Measurements from ENCODE around the gene ST8SIA4. TPM values are rescaled to one million over a fixed set of nuclear protein-coding genes. Genes with fewer than 3 reads are reported as not detected.
A peak's percentile ranks its signal among the peaks of the same experiment; 100 is the strongest.

The ST8SIA4 gene
- total and polyA plus RNA-seq, 2 donors from 2014 or later: 0.69 to 11.6 TPM

GRCh38 chr5:100780376-100780870 is 122.7 kb downstream of the ST8SIA4 start:
- Histone ChIP-seq H3K9me3 (ENCODE audit: control insufficient read depth in 2 of 3, insufficient read depth in 1 of 3, low read length in 3 of 3) (no peaks in the 10 kb centered on the region), H3K4me1 (ENCODE audit: control insufficient read depth in 2 of 3, insufficient read depth in 2 of 3, low read depth in 1 of 3, low read length in 3 of 3) (no peaks in the 10 kb centered on the region), H3K27ac (ENCODE audit: low read depth in 2 of 2, low read length in 2 of 2) (no peak overlapping the region), H3K4me3 (ENCODE audit: low read length in 3 of 3) (no peak overlapping the region), H3K27me3 (ENCODE audit: control insufficient read depth, insufficient read depth, low read length) (no peaks in the 10 kb centered on the region), H3K9ac (ENCODE audit: low read length in 3 of 3) (no peak overlapping the region), H3K36me3 (ENCODE audit: control insufficient read depth in 2 of 3, insufficient read depth in 3 of 3, low read length in 3 of 3) (no peaks in the 10 kb centered on the region)
- TF ChIP-seq CTCF (IDR thresholded peaks at IDR 0.05; ENCODE audit: borderline replicate concordance, extremely low read depth, insufficient read depth): no peak
- intact Hi-C loops (cut with DNase I): no loop called here
- DNase-seq (no peak), FAIRE-seq (no peak)

DNA sequence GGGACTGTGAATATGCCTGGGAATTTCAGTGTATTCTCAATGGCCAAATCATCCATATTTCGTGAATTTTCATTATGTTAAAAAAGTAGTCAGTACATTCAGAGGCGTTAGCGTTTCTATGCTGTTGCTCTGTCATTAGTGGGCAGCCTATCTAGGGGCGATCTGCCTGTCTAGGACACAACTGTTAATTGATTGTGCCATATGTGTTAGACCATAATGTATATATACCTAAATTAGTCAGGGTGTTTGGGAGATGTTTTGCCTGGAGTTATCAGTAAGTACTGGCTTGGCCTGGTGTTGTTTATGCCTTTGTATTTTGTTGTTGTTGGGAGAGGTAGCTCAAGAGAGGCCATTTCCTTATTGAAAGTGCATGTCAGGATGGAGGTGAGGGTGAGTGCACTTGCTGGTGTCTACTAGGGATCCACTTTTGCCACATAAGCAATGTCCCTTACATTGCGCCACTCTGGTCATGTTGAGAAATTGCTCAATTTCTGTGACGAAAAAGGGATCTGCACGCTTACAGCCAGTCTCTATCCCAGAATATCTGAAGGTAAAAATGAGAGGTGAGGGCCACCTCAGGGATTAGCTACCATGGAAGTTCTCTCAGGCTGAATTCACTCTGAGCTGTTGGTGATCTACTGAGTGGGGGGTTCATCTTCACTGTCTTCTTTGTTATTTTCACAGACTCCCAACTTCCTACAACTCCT is 123.3 kb downstream of the ST8SIA4 start:
- no peak overlapping the region for H3K27ac ChIP-seq (ENCODE audit: low read depth in 2 of 2, low read length in 2 of 2)
- TF ChIP-seq CTCF (IDR thresholded peaks at IDR 0.05; ENCODE audit: borderline replicate concordance, extremely low read depth, insufficient read depth): no peak
- no peaks in the 10 kb centered on the region for H3K27me3 ChIP-seq (ENCODE audit: control insufficient read depth, insufficient read depth, low read length)
- H3K9ac ChIP-seq (ENCODE audit: low read length in 3 of 3): no peak overlapping the region
- no peaks in the 10 kb centered on the region for H3K9me3 ChIP-seq (ENCODE audit: control insufficient read depth in 2 of 3, insufficient read depth in 1 of 3, low read length in 3 of 3)
- DNase-seq (no peak), FAIRE-seq (no peak)
- no peak overlapping the region for H3K4me3 ChIP-seq (ENCODE audit: low read length in 3 of 3)
- intact Hi-C loops (cut with DNase I): no loop called here
- H3K4me1 ChIP-seq (ENCODE audit: control insufficient read depth in 2 of 3, insufficient read depth in 2 of 3, low read depth in 1 of 3, low read length in 3 of 3): no peaks in the 10 kb centered on the region
- H3K36me3 ChIP-seq (ENCODE audit: control insufficient read depth in 2 of 3, insufficient read depth in 3 of 3, low read length in 3 of 3): no peaks in the 10 kb centered on the region

DNA sequence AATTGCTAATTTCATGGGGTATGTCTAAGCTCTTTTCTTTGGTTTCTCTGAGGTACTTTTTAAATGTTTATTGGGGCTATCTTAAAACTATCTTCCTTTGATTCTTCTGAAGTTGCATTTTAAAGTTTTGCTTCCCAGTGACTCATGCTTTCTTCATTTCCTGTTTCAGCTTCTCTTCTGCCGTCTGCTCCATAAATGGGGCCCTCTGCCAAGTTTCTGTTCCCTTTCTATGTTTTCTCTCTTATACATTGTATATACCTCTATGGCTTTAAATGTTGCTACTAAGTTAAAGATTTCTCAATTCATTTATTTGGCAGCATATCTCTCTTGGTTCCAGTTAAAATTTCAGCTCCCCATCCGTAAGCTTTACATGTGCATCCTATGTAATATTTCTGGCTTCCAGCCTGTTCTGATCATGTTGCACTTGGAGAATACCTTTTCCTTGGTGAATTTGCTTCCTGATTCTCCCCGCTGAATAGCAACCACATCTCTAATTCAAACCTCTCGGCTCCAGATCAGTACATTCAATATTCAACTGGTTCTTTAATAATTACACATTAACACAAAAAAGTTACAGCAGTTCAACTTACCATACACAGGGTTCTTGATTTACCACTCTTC is 125.3 kb downstream of the ST8SIA4 start:
- Histone ChIP-seq H3K4me1 (ENCODE audit: control insufficient read depth in 2 of 3, insufficient read depth in 2 of 3, low read depth in 1 of 3, low read length in 3 of 3) (no peaks in the 10 kb centered on the region), H3K36me3 (ENCODE audit: control insufficient read depth in 2 of 3, insufficient read depth in 3 of 3, low read length in 3 of 3) (no peaks in the 10 kb centered on the region), H3K27ac (ENCODE audit: low read depth in 2 of 2, low read length in 2 of 2) (no peak overlapping the region), H3K9me3 (ENCODE audit: control insufficient read depth in 2 of 3, insufficient read depth in 1 of 3, low read length in 3 of 3) (no peaks in the 10 kb centered on the region), H3K9ac (ENCODE audit: low read length in 3 of 3) (no peak overlapping the region), H3K27me3 (ENCODE audit: control insufficient read depth, insufficient read depth, low read length) (no peaks in the 10 kb centered on the region), H3K4me3 (ENCODE audit: low read length in 3 of 3) (no peak overlapping the region)
- peak in 1 of 5 donors; percentile 29 for DNase-seq
- no peak for TF ChIP-seq CTCF (IDR thresholded peaks at IDR 0.05; ENCODE audit: borderline replicate concordance, extremely low read depth, insufficient read depth)
- no peak for FAIRE-seq
- intact Hi-C loops (cut with DNase I): no loop called here
